Upper lobe of left lung (tissue), 4 donors: ENCODE measurements around the gene ARAP2.

Source experiments
- POLR2A ChIP-seq, 4 donors: fragments of 450-650 bp; IDR thresholded peaks; one replicate each; pipeline ENCODE4 v1.5.1; 2016 to 2017; ENCODE audit warnings: antibody characterized with exemption in 4 of 4, mild to moderate bottlenecking in 2 of 4
- TF ChIP-seq, protein P1 (sequence below), 6 experiments: fragments of 450-650 bp in 4 of 6; fragments of 200-600 bp in 2 of 6; sonication (generic) in 2 of 6; IDR thresholded peaks; one replicate each; pipeline ENCODE4 v1.5.1; 2016 to 2019; ENCODE audit warnings: antibody characterized with exemption in 6 of 6

DNA sequence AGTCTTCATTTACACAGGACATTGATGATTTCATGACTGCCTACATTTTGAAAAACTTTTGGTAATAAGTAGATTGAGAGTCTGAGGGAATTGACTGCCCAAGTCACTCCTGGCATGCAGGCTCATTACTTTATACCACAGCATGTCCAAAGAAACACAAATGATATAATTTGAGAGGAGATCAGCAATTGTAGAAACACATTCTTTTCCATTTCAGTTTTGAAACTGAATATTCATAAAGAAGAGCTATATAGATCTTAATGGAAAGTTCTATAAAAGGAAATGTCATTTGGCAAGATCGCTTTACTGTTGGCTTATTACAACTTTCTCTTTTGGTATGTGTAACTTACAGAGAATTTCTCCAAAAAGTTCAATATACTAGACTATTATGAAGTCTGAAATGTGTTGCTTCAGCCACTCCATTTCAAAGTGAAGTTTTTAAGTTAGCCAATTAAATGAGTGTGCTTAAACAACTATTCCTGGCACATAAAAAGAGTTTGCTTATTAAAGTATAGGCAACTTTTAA is 158.0 kb downstream of the ARAP2 start:
- TF ChIP-seq, protein P1, sequence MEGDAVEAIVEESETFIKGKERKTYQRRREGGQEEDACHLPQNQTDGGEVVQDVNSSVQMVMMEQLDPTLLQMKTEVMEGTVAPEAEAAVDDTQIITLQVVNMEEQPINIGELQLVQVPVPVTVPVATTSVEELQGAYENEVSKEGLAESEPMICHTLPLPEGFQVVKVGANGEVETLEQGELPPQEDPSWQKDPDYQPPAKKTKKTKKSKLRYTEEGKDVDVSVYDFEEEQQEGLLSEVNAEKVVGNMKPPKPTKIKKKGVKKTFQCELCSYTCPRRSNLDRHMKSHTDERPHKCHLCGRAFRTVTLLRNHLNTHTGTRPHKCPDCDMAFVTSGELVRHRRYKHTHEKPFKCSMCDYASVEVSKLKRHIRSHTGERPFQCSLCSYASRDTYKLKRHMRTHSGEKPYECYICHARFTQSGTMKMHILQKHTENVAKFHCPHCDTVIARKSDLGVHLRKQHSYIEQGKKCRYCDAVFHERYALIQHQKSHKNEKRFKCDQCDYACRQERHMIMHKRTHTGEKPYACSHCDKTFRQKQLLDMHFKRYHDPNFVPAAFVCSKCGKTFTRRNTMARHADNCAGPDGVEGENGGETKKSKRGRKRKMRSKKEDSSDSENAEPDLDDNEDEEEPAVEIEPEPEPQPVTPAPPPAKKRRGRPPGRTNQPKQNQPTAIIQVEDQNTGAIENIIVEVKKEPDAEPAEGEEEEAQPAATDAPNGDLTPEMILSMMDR (IDR thresholded peaks at IDR 0.05), result no peak
- no peak for TF ChIP-seq POLR2A (IDR thresholded peaks at IDR 0.05)
